Esophagus muscularis mucosa (tissue), 4 donors: ENCODE results near the gene CRPPA.

Experiments used
- CTCF ChIP-seq, 3 experiments: fragments of 200-600 bp in 2 of 3; fragments of 450-650 bp in 1 of 3; sonication (generic) in 2 of 3; IDR thresholded peaks; one replicate each; pipeline ENCODE4 v1.5.1; 2017 to 2019; ENCODE audit warnings: antibody characterized with exemption in 3 of 3, mild to moderate bottlenecking in 2 of 3, moderate library complexity in 1 of 3
- EP300 ChIP-seq: sonication (generic); formaldehyde crosslinking; IDR thresholded peaks from one replicate; pipeline ENCODE4 v1.6.1; 2017; ENCODE audit warnings: antibody characterized with exemption
- POLR2AphosphoS5 ChIP-seq, 2 donors: sonication (generic); formaldehyde crosslinking; IDR thresholded peaks; one replicate each; pipeline ENCODE4 v1.6.1; 2017; ENCODE audit warnings: antibody characterized with exemption in 2 of 2

GRCh38 chr7:16433568-16434122, 12.3 kb upstream of the CRPPA start:
- TF ChIP-seq CTCF (IDR thresholded peaks at IDR 0.05) (no peak), EP300 (no peak), POLR2AphosphoS5 (IDR thresholded peaks at IDR 0.05) (no peak)
